ENCODE data around the gene KIAA2012.

Gene KIAA2012

GRCh38 chr2:202184557-202184956 is 111.5 kb downstream of the KIAA2012 start:
- TF ChIP-seq YY1 (IDR thresholded peaks at IDR 0.05; ENCODE audit: low read depth) (no peak), MAX (IDR thresholded peaks at IDR 0.05) (no peak), EP300 (IDR thresholded peaks at IDR 0.05; ENCODE audit: borderline replicate concordance) (no peak)

- no peak for TF ChIP-seq EGR1 (IDR thresholded peaks at IDR 0.05)
- TF ChIP-seq RAD21 (IDR thresholded peaks at IDR 0.05; ENCODE audit: low read depth): no peak
- no peak for TF ChIP-seq CREB1 (IDR thresholded peaks at IDR 0.05; ENCODE audit: low read depth)
- no peak for TF ChIP-seq TAF1 (IDR thresholded peaks at IDR 0.05; ENCODE audit: low read depth)
- TF ChIP-seq YY1 (IDR thresholded peaks at IDR 0.05; ENCODE audit: low read depth): no peak
- TF ChIP-seq EP300 (IDR thresholded peaks at IDR 0.05; ENCODE audit: borderline replicate concordance): no peak
Observed at GRCh38 chr2:202185156-202185555, 112.1 kb downstream of the KIAA2012 start.

GRCh38 chr2:202186641-202187202 is 113.7 kb downstream of the KIAA2012 start:
- no peak for TF ChIP-seq EP300 (IDR thresholded peaks at IDR 0.05; ENCODE audit: borderline replicate concordance)
- no peak for TF ChIP-seq RAD21 (IDR thresholded peaks at IDR 0.05; ENCODE audit: low read depth)
- TF ChIP-seq CEBPB (IDR thresholded peaks at IDR 0.05): no peak
- no peak for TF ChIP-seq REST (IDR thresholded peaks at IDR 0.05; ENCODE audit: low read depth)
- TF ChIP-seq YY1 (IDR thresholded peaks at IDR 0.05; ENCODE audit: low read depth): no peak
- no peak for TF ChIP-seq EGR1 (IDR thresholded peaks at IDR 0.05)
- TF ChIP-seq MAX (IDR thresholded peaks at IDR 0.05): no peak
- no peak for TF ChIP-seq TCF12 (IDR thresholded peaks at IDR 0.05; ENCODE audit: low read depth)
- no peak for TF ChIP-seq ZBTB7A (IDR thresholded peaks at IDR 0.05; ENCODE audit: low read depth)
- no peak for TF ChIP-seq USF1 (IDR thresholded peaks at IDR 0.05)
- no peak for TF ChIP-seq FOXM1 (IDR thresholded peaks at IDR 0.05; ENCODE audit: borderline replicate concordance, low read depth)
- TF ChIP-seq TEAD4 (IDR thresholded peaks at IDR 0.05): no peak
- TF ChIP-seq TAF1 (IDR thresholded peaks at IDR 0.05; ENCODE audit: low read depth): no peak
- TF ChIP-seq NFIC (IDR thresholded peaks at IDR 0.05): no peak
- no peak for TF ChIP-seq CREB1 (IDR thresholded peaks at IDR 0.05; ENCODE audit: low read depth)

GRCh38 chr2:202187570-202187969 is 114.5 kb downstream of the KIAA2012 start:
- TF ChIP-seq NFIC (IDR thresholded peaks at IDR 0.05): no peak
- no peak for TF ChIP-seq CEBPB (IDR thresholded peaks at IDR 0.05)
- no peak for TF ChIP-seq EP300 (IDR thresholded peaks at IDR 0.05; ENCODE audit: borderline replicate concordance)
- no peak for TF ChIP-seq CREB1 (IDR thresholded peaks at IDR 0.05; ENCODE audit: low read depth)
- no peak for TF ChIP-seq MAX (IDR thresholded peaks at IDR 0.05)
- no peak for TF ChIP-seq EGR1 (IDR thresholded peaks at IDR 0.05)
- no peak for TF ChIP-seq ZBTB7A (IDR thresholded peaks at IDR 0.05; ENCODE audit: low read depth)

GRCh38 chr2:202193305-202193704 is 120.2 kb downstream of the KIAA2012 start:
- TF ChIP-seq CREB1 (IDR thresholded peaks at IDR 0.05; ENCODE audit: low read depth) (no peak), EP300 (IDR thresholded peaks at IDR 0.05; ENCODE audit: borderline replicate concordance) (no peak), NFIC (IDR thresholded peaks at IDR 0.05) (no peak), FOXM1 (IDR thresholded peaks at IDR 0.05; ENCODE audit: borderline replicate concordance, low read depth) (no peak), TCF12 (IDR thresholded peaks at IDR 0.05; ENCODE audit: low read depth) (no peak), MAX (IDR thresholded peaks at IDR 0.05) (no peak), CEBPB (IDR thresholded peaks at IDR 0.05) (no peak), RAD21 (IDR thresholded peaks at IDR 0.05; ENCODE audit: low read depth) (no peak), USF1 (IDR thresholded peaks at IDR 0.05) (no peak), TEAD4 (IDR thresholded peaks at IDR 0.05) (no peak), TAF1 (IDR thresholded peaks at IDR 0.05; ENCODE audit: low read depth) (no peak)

GRCh38 chr2:202193881-202194353 is 120.9 kb downstream of the KIAA2012 start:
- TF ChIP-seq TEAD4 (IDR thresholded peaks at IDR 0.05) (no peak), NFIC (IDR thresholded peaks at IDR 0.05) (no peak), TAF1 (IDR thresholded peaks at IDR 0.05; ENCODE audit: low read depth) (no peak), FOXM1 (IDR thresholded peaks at IDR 0.05; ENCODE audit: borderline replicate concordance, low read depth) (no peak), CEBPB (IDR thresholded peaks at IDR 0.05) (no peak), ZBTB7A (IDR thresholded peaks at IDR 0.05; ENCODE audit: low read depth) (no peak)

- TF ChIP-seq FOXM1 (IDR thresholded peaks at IDR 0.05; ENCODE audit: borderline replicate concordance, low read depth): no peak
- no peak for TF ChIP-seq USF1 (IDR thresholded peaks at IDR 0.05)
- TF ChIP-seq TEAD4 (IDR thresholded peaks at IDR 0.05): no peak
- TF ChIP-seq ZBTB7A (IDR thresholded peaks at IDR 0.05; ENCODE audit: low read depth): no peak
- TF ChIP-seq CREB1 (IDR thresholded peaks at IDR 0.05; ENCODE audit: low read depth): no peak
- no peak for TF ChIP-seq EGR1 (IDR thresholded peaks at IDR 0.05)
- no peak for TF ChIP-seq RAD21 (IDR thresholded peaks at IDR 0.05; ENCODE audit: low read depth)
- no peak for TF ChIP-seq MAX (IDR thresholded peaks at IDR 0.05)
- no peak for TF ChIP-seq TCF12 (IDR thresholded peaks at IDR 0.05; ENCODE audit: low read depth)
- no peak for TF ChIP-seq CEBPB (IDR thresholded peaks at IDR 0.05)
- TF ChIP-seq EP300 (IDR thresholded peaks at IDR 0.05; ENCODE audit: borderline replicate concordance): no peak
- no peak for TF ChIP-seq NFIC (IDR thresholded peaks at IDR 0.05)
- TF ChIP-seq TAF1 (IDR thresholded peaks at IDR 0.05; ENCODE audit: low read depth): no peak
Observed at GRCh38 chr2:202194418-202194817, 121.4 kb downstream of the KIAA2012 start.
